HG03457 (cell line): ENCODE data around the gene PPP1R11.
A peak's percentile ranks its signal among the peaks of the same experiment; 100 is the strongest.
"Not testable (repeated sequence)": the region's sequence is repeated elsewhere in the genome, so short reads cannot be mapped to it uniquely, and the experiment has no call there.

ENCODE experiments used
- ATAC-seq: cut with Tn5 transposase; IDR thresholded peaks from one replicate; pipeline ENCODE4 v1.9.1; 2021; ENCODE audit warnings: moderate number of reproducible peaks; ENCODE audit not compliant: unreplicated experiment

The PPP1R11 gene

GRCh38 chr6:30066577-30067459 is at the start of gene PPP1R11:
Gene PPP1R11 (plus strand): TSS chr6:30067198. CDS start chr6:30067411, 213 bp downstream.
- peak; percentile 86 for ATAC-seq

- no peak for ATAC-seq
These were observed 47.2 kb upstream of the PPP1R11 start for GRCh38 chr6:30019819-30020218.

- no peak for ATAC-seq
These were observed 46.4 kb upstream of the PPP1R11 start for GRCh38 chr6:30020626-30021025.

- no peak for ATAC-seq
These were observed 44.8 kb upstream of the PPP1R11 start for GRCh38 chr6:30022189-30022588.

- not testable (repeated sequence) for ATAC-seq
These were observed 44.3 kb upstream of the PPP1R11 start for GRCh38 chr6:30022712-30023111.

GRCh38 chr6:30025186-30025585 is 41.8 kb upstream of the PPP1R11 start:
- no peak for ATAC-seq

- no peak for ATAC-seq
These were observed 37.4 kb upstream of the PPP1R11 start for GRCh38 chr6:30029588-30029987.

GRCh38 chr6:30031381-30031780 is 35.6 kb upstream of the PPP1R11 start:
- no peak for ATAC-seq

- ATAC-seq = not testable (repeated sequence)
These were observed 33.6 kb upstream of the PPP1R11 start for GRCh38 chr6:30033440-30033839.

GRCh38 chr6:30035784-30036183 is 31.2 kb upstream of the PPP1R11 start:
- no peak for ATAC-seq

GRCh38 chr6:30037182-30037788 is 29.7 kb upstream of the PPP1R11 start:
- no peak for ATAC-seq

GRCh38 chr6:30041221-30041620 is 25.8 kb upstream of the PPP1R11 start:
- no peak for ATAC-seq

GRCh38 chr6:30041821-30042220 is 25.2 kb upstream of the PPP1R11 start:
- no peak for ATAC-seq

GRCh38 chr6:30042476-30042875 is 24.5 kb upstream of the PPP1R11 start:
- no peak for ATAC-seq

- no peak for ATAC-seq
These were observed 24.1 kb upstream of the PPP1R11 start for GRCh38 chr6:30042914-30043313.

- no peak for ATAC-seq
These were observed 23.3 kb upstream of the PPP1R11 start for GRCh38 chr6:30043744-30044143.

GRCh38 chr6:30044630-30045029 is 22.4 kb upstream of the PPP1R11 start:
- ATAC-seq = no peak

- no peak for ATAC-seq
These were observed 19.8 kb upstream of the PPP1R11 start for GRCh38 chr6:30047220-30047619.

- no peak for ATAC-seq
These were observed 13.3 kb upstream of the PPP1R11 start for GRCh38 chr6:30053682-30054081.

- no peak for ATAC-seq
These were observed 11.5 kb upstream of the PPP1R11 start for GRCh38 chr6:30055513-30055912.

- ATAC-seq = peak; percentile 16
These were observed 6.3 kb upstream of the PPP1R11 start for GRCh38 chr6:30060606-30061091.
